GM19193 (cell line): ENCODE data around the gene NR2E1.

Experiments used
- POLR2A ChIP-seq: IDR thresholded peaks from 4 replicates; pipeline ENCODE4 v1.6.1; 2011; ENCODE audit not compliant: insufficient read depth, insufficient read length; ENCODE audit errors: extremely low read depth

The NR2E1 gene

DNA sequence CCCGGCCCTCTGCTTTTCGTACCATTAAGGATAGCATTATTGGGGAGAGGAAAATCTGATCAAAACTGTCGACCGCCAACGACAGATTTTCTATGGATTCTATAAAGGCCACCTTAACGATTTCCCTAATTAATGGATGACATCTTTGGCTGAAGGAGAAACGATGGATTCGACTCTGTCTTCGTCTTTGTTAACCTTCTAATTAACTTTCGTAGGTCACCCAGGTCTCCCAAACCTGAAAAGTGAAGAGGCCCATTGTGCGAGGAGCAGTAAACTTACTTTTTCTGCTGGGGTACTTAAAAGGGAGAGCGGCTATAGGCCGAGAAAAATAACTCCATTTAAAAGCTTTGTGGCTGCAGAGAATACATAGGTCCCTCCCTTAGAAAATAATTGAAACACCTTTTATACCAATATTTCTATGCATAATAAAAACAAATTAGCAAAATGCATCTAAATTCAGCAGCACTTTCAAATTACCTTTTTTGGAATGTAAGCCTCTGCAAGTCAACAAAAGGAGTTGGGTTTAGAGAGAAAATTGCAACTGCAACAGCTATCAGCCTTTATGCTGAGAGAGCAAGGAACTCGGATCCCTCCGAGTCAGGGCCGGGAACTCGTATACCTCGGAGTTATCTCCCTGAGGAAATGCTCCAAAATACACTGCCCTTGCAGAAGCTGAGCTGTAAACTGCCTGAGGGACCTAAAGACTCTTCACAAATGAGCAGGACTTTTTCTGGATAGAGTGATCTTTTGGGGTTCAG lies 31.4 kb upstream of the NR2E1 start:
- no peak for TF ChIP-seq POLR2A

GRCh38 chr6:108142240-108142639 lies 23.6 kb upstream of the NR2E1 start:
- TF ChIP-seq POLR2A, result no peak

DNA sequence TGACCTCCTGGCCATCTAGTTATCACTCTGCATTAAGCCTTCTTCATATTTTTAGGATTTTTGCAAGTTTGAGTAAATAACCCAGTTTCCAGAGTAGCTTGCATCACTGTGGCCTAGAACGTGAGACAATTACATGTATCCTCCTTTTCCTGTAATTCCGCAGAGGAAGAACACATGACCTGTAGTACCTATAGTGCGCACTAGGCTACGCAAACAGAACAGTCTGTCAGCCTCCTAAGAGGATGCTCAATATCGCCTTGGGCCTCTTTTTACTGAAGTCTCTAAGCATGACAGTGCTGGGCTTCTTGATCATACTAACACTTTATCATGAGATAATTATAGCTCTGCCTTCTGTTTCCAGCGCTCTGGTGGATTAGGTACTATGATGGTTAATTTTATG lies 20.2 kb upstream of the NR2E1 start:
- no peak for TF ChIP-seq POLR2A

DNA sequence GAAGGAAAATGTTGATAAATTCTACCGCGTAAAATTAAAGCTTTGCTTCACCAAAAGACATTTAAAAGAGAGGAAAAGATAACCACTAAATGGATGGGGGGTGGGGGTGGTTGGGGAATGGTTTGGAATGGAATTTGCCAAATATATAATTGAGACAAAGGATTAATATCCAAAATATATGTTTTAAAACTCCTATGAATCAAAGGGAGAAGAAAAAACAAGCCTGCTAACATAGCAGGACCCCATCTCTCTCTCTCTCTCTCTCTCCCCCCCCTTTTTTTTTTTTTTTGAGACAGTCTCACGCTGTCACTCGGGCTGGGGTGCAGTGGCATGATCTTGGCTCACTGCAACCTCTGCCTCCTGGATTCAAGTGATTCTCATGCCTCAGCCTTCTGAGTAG lies 13.4 kb upstream of the NR2E1 start:
- no peak for TF ChIP-seq POLR2A

DNA sequence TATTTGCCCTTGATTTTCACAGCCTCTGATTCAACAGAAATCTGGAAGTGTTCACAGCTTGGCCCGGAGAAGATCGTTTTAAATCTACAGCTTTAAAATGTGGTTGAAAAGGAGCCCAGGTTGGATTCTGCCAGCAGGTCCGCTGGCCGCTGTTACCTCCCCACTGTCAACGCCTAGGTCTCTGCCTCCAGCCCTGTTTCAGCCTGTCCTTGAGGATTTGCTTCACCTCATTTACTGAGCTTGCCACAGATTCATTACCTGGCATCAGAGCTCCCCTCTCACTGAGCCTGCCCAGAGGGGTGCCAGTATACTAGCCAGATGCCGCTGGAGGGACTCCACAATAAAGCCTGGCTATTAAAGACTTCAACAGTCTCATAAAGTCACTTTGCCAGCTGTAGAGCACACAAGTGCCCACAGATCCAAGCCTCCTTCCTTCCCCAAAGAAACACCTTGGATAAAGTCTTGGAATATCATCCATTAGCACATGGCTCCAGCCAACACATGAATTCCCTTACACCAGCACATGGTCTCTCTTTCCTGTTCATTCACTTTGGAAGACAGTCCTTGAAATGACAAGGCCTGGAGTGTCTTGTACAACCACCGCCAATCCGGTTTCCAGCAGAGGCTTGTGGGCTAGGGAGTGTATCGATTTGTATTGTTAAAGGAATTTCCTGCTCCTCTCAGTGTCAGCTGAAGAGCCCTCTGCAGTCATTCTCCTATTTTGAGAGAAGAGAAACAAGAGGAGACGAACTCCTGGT lies 9.5 kb upstream of the NR2E1 start:
- no peak for TF ChIP-seq POLR2A

DNA sequence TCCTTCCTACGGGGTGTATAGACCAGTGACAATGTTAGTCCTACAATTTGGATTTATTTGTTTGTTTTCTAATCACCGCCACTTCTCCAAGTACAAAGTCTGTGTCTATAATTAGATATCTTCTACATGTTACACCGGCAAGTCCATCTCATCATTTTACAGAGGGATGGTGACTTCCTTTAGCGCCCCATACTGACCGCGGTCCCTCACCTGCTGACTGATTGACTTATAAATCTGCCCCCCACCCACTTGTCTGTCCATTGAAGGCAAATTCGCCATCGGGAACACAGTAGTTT lies 8.9 kb upstream of the NR2E1 start:
- no peak for TF ChIP-seq POLR2A

DNA sequence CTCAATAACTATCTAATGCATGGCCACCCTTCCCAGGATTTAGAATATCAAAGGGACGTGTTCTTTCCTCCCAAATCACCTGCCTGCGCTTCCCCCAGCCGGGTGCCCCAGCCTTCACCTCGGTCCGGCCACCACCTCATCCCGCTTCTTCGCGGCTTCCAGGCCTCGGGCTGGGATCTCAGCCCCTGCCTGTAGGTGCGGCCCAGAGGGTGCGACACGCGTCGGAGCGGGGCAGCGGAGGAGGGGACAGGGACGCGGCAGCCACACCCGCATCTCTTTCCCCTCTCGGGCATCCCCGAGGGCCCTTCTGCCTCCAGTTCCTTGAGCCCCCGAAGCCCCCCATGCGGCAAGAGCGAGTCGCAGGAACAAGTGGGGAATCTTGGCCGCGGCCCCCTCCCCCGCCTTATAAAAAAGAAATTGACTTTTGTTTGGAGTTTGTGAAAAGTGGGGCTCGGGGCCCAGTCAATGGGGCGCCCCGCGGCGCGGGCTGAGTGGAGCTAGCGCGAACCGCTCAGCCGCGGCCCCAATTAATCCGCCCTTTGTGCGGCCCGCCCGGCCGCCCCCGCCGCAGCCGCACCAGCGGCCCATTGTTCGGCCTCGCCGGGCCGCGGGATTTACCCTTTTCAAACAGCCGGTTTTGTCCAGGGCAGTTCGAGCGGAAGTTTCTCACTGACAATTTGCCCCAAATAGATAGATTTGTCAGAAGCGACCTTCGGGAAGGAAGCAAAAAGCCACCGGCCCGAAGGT lies 8.4 kb upstream of the NR2E1 start:
- no peak for TF ChIP-seq POLR2A

DNA sequence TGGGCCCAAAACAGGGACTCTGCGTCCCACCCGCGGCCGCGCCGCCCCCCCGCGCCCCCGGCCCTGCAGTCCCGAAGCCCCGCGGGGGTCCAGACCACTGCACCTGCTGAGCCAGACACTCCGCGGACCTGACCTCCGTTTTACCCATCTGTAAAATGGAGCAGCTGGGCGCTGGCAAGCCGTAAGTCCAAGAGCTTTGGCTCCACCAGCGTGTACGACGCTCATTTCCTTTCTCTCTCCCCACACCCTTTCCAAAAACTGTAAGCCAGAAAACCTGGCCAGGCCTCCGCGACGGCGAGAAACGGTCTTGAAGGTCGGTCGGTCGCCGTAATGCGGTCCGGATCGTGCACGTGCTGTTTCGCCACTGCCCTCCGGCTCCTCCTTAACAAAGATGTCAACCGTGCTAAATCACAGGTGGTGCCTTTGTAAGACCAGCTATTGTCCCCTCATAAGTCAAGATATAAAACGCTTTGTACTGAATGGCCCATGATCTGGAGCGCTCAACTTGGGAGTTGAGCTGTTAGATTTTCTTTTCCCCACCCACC lies 7.8 kb upstream of the NR2E1 start:
- TF ChIP-seq POLR2A, result no peak

DNA sequence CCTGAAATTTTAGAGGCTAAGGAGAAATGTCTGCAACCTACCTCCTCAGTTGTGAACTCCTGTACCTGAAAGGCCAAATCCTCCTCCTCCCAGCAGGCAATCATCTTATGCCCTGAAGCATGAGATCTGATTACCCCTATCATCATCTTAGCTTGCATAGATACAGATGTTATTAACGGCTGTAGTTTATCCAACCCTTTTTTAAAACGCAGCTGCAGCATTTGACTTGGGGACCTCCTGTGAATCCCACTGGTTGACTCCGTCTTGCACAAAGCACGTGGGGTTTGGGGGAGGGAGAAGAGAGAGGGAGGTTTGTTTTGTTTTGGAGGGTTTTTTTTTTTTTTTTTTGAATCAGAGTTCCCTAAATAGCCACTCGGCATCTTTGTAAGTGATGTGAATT lies 5.8 kb upstream of the NR2E1 start:
- TF ChIP-seq POLR2A, result no peak

- TF ChIP-seq POLR2A, result no peak
These were observed 4.0 kb upstream of the NR2E1 start for GRCh38 chr6:108161724-108162282.

DNA sequence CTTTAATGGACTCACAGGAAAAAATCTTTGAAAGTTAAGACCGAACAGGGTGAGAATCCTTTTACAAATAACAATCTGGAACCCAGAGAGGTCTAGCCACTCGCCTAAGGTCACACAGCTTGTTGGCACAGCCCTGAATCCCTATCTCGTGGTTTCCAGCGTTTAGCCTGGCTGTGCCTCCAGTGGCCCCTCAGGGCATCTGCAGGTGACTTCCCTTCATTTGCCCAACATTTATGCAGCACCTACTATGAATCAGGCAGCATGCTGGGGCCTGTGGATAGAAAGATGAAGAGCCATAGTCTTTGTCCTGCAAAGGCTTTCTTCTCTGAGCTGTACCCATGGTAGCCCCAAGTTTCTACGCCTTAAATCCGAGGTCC lies 2.6 kb upstream of the NR2E1 start:
- no peak for TF ChIP-seq POLR2A

DNA sequence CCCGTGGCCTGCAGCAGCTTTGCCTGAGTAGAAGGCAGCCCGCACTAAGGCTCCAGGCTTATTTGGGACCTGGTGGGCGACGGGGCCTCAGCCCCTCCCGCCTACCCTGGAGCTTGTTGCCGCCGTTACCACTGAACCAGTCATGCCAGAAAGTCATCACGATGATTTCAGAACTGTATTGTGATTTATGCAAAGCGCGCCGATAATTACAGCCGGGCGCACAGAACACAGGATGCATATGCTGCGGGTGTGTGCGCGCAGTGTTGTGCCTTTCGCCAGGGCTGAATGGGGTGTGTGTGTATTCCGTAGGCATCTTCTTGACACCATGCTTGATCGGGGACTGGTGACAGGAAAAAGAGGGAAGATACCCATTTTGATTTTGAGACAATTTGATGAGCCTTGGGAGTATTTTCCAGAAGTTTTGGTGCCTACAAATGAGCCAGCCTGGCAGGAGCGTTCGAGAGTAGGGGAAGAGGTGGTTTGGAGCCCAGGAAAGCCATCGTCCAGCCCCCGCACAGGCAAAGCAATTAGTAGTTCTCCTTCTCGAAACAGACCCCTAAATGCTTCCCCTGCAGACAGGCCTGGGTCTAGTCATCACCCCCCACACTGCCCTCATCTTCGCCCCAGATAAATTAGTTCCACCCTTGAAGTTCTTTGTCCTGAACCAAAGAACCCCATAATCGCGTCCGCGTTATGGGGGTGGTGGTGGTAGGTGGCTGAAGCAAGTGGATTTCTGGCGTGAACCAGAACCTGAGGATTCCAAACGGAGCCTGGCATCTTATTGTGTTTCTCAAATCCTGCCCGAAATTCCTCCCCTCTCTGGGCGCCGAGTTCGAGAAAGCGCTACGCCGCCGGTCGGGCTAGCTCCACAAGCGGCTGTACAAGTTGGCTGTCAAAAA lies 1.9 kb upstream of the NR2E1 start:
- TF ChIP-seq POLR2A, result no peak

DNA sequence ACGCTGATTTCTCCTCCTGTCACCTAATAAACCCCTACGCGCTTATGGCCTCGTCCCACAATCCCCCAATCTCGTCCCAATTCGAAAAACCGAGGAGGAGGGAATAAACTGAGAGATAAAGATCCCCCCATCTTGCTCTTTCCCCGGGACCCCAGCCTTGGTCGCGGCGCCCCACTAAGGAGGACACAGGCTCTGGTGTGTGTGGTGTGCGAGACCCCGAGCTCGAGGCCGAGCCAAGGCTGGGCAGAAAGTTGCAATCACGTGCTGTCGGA lies 1.3 kb upstream of the NR2E1 start:
- TF ChIP-seq POLR2A, result no peak
